Cerebellar cortex (tissue), 1 donor: ENCODE results near the gene KIAA0825.

Experiments used
- DNase-seq: peaks from one replicate; pipeline ENCODE4 v3.0.0-alpha.2; 2015; ENCODE audit warnings: low spot score

Gene KIAA0825

DNA sequence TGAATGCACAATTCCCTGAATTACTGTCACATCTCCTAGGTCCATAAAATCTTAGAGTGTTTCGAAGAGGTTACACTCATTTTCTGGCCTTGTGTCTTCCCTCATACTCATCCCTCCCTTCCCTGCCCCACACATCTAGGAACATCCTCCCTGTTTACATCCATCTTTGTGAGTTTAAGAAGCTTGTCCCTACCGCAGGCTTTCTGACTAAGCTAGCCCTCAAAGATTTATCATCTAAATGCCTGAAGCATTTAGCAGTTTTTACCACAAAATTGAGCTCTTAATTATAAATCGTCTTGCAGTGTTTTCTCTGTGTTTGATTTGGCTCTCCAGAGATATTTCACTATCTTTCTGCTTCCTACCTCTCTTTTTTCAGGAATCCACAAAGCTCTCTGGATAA lies 374.8 kb downstream of the KIAA0825 start:
- DNase-seq, result no peak

DNA sequence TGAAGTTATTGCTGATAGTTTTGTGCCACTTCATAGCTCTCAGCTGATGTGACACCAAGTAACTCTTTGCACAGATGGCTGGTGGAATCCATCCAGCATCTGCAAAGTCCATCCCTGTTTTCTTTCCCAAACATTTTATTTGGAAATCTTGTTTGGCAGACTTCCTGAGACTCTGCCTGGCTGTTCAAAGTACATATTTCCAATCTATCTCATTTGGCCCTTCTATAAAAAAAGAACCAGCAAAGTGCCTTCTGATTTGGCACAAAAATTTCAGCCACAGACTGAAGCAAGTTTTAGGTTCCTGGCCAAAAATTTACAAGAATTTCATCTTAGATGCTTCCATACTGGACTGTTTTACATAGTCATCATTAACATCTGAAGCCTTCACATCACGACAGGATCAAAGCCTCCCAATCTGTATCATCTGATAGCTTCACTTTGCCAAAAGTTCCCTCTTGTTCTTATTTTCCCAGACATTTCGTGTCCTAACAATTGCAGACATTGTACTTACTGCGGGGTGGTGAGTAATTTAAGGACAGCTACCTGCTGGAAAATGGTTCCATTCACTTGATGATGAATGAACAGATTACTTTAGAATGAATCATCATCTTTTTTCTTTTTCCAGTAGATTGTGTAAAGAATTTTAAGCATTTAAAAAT lies 377.3 kb downstream of the KIAA0825 start:
- DNase-seq, result no peak

DNA sequence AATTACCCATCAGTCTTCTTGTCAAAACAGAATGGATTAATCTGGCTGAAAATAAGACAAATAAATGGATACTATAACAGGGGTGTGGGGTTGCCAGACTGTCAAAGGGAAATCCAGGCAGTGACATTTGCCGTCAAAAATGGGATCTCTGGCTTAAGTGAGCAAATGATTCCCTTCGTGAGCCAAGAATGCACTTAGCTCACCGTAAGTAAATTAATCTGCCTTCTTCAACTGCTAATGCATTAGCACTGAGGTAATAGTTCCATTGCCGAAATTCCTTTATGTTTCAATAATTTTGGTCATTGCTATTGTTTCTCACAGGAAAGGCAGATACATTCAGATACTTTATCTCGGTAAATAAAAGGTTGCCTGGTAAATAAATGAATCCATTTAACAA lies 377.8 kb downstream of the KIAA0825 start:
- DNase-seq, result no peak

DNA sequence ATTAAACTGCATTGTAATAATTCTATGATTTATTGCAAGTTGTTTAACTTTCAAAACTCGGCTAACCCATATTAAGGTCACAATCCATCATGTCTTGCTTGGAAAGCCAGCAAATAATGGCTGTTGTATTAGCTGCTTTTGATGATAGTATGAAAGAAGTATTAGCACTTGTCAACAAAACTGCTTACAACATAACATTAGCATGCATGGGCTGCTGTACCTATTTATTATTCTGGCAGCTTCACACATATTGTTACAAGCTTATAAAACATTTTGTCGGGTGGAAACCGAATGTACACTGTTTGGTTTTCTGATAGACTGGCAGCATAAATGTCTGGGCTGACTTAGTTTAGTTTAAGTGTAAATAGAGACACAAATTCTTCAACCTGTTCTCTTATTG lies 378.3 kb downstream of the KIAA0825 start:
- no peak for DNase-seq

DNA sequence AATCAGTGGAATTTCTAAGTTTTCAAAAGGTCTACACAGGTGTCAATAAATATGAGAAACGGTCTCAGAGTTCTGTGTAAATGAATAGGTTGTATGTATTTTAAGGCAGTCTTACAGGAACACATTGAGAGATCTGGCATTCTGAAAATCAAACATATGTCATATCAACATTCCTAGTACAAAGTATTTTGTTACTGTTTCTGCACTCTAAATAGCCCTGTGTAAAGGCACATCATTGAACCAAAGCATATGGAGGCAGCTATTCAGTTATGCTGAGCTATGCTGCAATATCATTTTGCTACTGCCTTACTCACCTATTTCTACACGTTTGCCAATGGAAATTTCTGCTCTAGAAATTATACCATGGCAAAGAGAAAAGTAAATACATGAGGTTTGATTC lies 379.1 kb downstream of the KIAA0825 start:
- DNase-seq, result no peak

DNA sequence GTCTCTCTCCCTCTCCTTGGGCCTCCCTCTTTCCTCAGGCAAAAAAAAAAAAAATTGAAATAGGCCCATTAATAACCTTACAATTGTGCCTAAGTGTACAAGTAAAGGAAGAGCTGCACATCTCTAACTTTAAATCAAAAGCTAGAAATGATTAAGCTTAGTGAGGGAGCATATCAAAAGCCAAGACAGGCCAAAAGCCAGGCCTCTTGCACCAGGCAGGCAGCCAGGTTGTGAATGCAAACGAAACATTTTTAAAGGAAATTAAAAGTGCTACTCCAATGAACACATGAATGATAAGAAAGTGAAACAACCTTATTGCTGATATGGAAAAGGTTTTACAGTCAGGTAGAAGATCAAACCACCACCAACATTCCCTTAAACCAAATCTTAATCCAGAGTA lies 383.4 kb downstream of the KIAA0825 start:
- no peak for DNase-seq

DNA sequence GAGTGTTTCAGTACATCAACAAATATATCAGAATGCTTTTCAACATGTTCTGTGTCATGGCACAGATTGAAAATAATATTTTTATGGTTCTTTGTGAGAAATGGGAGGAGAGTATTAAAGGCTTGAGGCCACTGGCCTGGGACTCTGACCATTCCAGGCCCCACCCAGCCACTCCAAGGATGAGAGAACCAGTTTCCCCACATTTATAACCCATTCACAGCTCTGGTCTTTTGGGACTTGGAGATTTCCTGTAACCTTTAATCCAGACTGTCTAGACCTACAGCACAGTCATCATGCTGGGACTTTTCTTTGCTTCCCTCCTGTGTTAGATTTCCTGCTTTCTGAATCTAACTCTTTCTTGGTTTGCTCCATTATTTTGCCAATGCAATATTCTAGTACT lies 389.6 kb downstream of the KIAA0825 start:
- DNase-seq, result no peak

DNA sequence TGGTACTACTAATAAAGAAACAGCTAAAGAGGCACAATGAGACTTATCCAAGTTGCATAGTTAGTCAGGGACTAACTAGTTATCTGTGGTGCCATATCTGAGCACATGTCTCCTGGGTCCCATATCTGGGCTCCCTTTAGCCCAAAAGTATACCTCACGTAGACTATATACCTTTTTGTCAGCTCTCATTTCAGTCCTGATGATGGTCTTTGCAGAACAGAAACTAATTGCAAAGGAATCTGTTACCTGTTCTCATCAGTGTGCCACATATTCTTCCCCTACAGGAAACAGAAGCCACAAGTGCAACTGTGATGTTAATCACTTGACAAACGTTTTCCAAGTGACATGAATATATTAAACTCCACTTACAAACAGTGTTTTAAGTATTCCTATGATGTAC lies 395.2 kb downstream of the KIAA0825 start:
- DNase-seq, result no peak

DNA sequence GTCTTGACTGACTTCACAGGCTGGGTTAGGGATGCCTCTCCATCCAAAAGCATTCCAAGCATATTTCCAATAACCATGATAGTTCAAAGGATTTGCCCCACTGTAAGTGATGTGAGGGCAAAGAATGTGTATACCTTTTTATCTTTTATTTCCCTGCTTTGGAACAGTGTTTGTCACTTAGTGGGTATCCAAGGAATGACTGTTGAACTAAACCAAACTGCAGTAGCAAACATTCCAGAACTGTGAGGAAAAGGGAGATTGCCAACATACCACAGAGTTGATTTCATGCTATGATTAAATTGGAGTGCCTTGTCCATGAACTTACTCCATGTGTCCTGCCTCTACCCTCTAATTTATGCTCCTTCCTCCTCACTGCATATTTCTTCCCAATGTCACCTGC lies 400.0 kb downstream of the KIAA0825 start:
- DNase-seq, result no peak

DNA sequence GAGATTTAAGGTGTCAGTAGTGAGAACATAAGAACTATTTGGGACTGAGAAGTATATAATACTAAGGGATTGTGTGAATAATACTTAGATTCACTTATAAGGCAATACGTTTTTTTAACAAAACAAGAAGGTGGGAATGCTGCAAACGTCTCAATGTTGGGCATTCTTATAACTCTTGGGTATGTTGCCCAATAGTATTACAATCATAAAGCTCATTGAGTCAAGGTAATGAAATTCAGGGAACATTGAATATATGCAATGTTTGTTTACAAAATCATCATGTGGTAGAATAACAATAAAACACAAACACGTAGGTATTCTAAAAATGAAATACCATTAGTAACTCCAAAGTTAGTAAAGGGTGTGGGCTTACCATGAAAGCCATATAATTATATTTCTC lies 400.7 kb downstream of the KIAA0825 start:
- DNase-seq, result no peak

DNA sequence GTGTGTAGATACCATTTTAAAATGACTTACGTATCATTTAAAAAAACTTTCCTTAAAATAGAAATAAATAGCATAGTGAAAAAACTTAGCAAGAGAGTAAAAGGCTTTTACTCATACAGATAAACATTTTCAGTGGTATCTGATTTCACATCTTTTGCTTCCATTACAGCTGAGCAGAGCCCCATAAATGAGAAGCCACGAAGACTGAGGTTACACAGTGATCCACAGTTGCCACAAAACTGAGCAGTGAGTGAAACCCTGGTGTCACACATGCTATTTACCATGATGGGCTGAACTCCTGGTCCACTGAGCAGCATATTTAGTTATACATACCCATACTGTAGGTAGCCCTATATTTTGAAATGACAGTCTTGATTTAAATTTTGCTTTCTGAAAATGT lies 401.2 kb downstream of the KIAA0825 start:
- no peak for DNase-seq

DNA sequence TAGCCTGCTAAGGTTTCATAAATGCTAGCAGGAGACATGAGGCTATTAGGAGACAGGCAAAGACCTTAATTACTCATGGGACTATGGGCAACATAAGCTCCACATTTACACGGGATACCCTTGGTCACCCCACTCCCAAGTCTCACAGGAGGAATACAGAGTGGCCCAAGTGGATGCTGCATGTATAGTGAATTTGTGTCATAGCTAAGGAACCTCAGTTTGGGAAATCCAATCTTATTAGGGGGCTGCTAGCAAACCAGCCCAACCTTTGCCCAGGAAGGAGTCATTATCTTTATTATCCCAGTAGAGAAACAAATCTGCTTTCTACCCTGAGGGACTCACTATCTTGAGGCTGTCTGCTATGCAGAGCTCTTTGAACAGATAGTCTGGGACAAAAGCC lies 405.9 kb downstream of the KIAA0825 start:
- DNase-seq, result no peak

DNA sequence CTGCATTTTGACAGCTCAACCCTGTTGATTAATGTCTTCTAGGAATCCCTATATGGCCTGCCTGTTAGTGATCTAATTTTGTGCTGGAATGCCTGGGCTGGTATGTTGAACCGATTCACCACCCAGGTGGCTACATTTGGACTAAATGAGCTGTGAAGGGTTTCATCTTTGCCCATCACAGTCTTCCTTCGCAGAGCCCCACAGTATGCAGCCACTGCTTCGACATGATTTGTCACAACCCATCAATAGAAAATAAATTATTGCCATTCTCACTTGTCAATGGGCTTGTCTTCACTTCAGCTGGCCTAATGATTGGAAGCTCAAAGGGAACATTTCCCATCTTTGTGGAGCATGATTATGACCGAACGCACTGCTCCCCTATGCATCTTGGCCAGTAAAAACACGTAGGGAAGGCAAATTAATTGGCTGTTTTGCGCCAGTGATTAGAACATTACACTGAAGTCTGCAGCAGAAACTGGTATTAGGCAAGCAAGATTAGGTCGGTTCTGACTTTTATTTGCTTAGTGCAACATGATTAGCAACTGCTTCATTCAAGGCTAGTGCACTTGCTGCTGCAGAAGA lies 408.5 kb downstream of the KIAA0825 start:
- DNase-seq, result no peak

DNA sequence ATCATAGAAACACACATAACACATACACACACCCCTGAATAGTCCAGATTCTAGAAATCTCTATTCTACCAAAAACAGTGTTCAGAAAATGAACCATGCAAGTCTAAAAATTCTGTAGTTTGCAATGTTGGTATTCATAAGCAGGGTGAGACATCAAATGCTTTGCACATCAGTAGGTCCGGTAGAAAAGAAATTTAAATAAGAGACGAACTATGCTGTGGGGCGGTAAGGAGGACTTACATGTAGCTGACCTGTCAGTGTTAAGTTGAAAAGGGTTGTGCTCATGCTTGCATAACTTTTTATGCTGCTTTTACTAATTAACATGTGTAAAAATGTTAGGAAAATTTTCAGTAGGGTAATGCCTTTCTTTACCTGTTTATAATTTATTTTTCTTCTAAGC lies 409.1 kb downstream of the KIAA0825 start:
- DNase-seq, result no peak

DNA sequence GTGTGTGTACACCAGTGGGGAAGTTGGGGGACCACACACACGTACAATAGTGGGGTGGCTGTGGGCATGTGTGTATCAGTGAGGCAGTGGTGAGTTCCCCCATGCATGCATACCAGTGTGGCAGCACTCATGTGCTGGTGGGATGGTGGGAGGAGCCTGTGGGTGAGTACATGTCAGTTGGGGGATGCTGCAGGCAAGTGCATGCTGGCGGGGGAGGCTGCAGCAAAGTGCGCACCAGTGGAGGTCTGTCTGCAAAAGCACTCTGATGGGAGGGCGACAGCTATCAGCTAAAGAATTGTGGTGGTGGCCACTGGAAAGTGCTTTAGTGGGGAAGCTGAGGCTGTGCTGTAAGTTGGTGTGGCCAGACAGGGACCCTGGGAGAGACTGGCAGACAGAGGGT lies 418.8 kb downstream of the KIAA0825 start:
- DNase-seq, result no peak

DNA sequence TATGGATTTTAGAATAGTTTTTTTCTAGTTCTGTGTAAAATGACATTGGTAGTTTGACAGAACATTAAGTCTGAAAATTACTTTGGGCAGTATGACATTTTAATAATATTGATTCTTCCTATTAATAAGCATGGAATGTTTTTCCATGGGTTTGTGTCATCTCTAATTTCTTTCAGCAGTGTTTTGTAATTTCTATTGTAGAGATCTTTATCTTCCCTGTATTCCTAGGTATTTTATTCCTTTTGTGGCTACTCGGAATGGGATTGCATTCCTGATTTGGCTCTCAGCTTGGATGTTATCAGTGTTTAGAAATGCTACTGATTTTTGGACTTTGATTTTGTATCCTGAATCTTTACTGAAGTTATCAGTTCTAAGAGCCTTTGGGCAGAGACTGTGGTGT lies 420.4 kb downstream of the KIAA0825 start:
- DNase-seq, result no peak

DNA sequence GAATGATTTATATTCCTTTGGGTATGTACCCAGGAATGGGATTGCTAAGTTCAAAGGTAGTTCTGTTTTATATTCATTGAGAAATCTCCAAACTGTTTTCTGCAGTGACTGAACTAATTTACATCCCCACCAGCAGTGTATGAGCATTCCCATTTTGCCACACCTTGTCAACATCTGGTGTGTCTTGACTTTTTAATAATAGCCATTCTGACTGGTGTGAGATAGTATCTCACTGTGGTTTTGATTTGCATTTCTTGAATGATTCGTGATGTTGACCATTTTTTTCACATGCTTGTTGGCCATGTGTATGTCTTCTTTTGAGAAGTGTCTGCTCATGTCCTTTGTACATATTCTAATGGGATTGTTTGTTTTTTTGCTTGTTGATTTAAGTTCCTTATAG lies 421.5 kb downstream of the KIAA0825 start:
- no peak for DNase-seq

DNA sequence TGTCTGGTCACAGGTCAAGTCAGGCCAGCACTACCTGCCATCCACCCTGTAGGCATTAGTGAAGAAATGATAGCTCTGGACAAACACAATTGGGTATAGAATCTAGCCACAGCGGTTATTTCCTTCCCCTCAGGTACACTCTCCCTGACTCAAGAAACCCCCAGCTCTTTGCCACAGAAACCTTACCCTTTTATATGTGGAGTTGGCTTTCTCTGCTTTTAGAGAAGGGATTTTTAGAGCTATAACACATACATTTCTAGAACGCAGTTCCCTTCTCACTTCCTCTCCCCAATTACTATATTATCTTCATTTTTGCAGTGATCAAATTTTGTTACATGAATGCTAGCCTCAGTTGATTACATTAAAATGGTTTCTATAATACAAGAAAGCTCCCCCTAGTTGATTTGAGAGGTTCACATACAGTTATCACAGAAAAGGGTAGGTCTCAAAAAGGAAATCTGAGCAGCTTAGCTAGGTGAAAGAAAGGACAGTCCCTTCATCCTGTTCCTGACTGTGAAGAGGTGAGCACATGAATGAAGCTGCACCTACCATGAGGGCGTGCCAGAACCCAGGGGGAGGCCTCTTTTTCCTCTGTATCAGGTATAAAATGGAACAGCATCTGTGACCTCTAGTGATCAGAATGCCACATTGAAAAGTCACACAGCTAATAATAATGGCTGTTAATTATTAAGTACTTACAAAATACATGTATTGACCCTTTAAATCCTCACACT lies 425.6 kb downstream of the KIAA0825 start:
- no peak for DNase-seq

DNA sequence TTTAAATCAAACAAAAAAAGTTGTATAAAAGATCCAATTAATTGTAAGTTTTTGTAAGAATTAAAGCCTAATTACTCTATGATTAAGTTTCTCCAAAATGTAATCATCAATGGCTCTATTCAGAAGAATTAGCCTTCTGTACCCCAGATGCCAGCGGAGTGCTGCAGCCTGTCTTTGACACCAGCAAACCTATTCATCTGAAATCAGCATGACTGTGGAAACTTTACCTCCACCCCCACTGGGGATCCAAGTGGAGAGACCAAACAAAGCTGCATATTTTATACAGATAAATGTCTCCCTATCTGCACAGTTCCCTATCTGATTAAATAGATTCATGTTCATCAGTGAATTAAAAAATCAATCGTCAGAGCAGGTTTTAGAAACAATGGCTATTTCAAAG lies 426.8 kb downstream of the KIAA0825 start:
- DNase-seq, result no peak

DNA sequence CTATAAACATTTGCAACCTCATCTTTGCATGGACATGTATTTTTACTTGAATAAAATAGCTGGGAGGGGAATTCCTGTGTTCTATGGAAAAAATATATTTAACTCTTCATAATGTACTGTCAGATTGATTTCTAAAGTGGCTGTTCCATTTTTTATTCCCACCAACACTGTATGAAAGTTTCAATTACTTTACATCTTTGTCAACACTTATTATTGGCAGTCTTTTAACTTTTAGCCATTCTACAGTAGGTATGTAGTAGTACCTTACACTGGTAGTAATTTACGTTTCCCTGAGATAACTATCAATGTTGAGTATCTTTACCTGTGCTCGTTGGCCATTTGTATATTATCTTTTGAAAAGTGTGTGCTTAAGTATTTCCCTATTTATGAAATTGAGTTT lies 429.7 kb downstream of the KIAA0825 start:
- DNase-seq, result no peak

DNA sequence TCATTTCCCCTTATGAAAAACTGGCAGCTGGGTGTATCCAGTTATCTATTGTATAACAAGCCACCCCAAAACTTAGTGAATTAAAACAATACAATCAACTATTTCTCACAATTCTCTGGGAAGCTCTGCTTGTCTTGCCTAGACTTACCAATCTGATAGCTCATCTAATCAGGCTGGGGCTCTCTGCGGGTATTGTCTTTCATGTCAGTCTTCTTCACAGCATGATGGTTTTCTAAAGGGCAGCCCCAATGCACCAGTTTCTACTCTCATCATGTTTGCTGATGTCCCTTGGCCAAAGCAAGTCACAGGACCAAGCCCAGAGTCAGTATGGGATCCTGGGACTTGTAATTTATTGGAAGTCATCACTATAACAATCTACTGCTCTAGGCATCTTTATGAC lies 433.5 kb downstream of the KIAA0825 start:
- DNase-seq, result no peak

DNA sequence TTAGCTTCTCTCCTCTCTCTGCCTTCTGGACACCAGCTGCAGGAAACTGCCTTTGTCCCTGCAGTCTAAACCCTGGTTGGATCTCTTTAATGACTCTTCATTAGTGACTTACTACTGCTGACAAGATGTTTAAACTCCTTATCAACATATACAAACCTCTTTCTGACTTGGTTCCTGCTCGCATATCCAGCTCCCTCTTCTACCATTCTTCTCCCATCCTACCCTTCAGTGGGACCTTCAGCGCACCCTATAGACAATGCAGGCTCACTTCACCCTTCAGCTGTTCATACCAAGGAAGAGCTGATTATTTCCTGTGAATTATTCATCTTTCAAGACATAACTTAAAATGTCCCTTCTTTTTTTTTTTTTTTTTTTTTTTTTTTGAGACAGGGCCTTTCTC lies 436.5 kb downstream of the KIAA0825 start:
- DNase-seq, result peak; percentile 24

DNA sequence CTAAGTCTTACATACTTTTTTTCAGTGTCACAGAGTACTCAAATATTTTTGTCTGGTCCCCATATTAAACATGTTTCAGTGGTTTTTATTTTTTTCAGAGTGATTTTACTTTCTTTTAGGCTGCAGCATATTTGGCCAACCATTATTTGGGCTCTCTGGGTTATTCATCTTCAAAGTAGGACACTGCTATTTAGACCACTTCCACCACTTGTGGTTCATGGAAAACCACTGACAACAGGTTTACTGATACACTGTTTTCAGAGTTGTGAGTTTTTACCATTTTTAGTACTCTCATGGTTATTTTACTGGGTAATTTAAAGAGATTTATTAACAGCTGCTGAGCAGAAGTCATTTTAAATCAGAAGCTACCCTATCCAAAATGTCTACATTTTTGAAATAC lies 437.6 kb downstream of the KIAA0825 start:
- no peak for DNase-seq

DNA sequence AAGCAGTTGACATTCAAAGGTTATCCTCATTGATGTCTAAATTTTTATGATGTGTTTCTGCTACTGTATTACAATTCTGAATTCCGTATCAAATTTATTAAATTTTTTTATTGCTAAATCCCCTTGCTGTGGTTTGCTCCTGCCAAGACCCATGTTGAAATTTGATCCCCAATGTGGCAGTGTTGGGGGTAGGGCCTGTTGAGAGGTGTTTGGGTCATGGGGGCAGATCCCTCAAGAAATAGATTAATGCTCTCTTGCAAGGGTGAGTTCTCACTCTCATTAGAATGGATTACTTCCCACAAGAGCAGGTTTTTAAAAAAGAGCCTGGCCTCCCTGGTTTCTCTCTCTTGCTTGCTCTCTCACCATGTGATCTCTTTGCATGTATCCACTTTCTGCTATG lies 442.5 kb downstream of the KIAA0825 start:
- no peak for DNase-seq
